ENCODE measurements around the gene FNDC10. TPM values are rescaled to one million over a fixed set of nuclear protein-coding genes. Genes with fewer than 3 reads are reported as not detected.

Gene FNDC10
- total RNA-seq, 1 donor from 2014 or later: 7.7 TPM

DNA sequence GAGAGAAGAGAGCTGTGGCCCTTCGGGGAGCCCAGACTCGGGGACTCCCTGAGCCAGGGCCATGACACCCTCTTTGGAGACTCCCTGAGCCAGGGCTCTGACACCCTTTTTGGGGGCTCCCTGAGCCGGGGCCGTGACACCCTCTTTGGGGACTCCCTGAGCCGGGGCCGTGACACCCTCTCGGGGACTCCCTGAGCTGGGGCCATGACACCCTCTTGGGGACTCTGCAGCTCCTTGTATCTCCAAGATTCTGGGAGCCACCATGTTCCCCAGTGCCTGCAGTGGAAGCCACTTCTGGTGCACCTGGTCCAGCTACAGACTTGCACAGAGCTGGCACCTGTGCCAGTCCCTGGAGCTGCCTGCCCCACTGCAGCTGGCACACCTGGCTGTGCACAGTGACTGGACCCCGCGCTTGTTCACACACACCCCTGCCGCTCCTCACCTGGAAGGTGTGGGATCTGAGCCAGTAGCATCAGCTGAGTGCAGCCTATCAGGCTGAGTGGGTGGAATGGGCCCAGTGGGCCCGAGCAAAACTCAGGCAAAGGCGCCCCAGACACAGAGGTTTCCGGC lies 21.5 kb downstream of the FNDC10 start:
- DNase-seq (no peak), ATAC-seq (no peak)
- no peak for TF ChIP-seq CTCF (IDR thresholded peaks at IDR 0.05)
- Histone ChIP-seq H3K9me3 (no peaks in the 10 kb centered on the region), H3K27me3 (ENCODE audit: low read depth) (no peaks in the 10 kb centered on the region), H3K36me3 (no peaks in the 10 kb centered on the region), H3K4me1 (peaks cover 11% of the 10 kb centered on the region), H3K27ac (no peak overlapping the region), H3K4me3 (no peak overlapping the region)
- intact Hi-C loops (cut with DNase I): no loop called here

- no peak for ATAC-seq
- DNase-seq: no peak
- Histone ChIP-seq H3K4me1 (peaks cover 20% of the 10 kb centered on the region), H3K27me3 (ENCODE audit: low read depth) (no peaks in the 10 kb centered on the region), H3K27ac (no peak overlapping the region), H3K9me3 (no peaks in the 10 kb centered on the region), H3K36me3 (no peaks in the 10 kb centered on the region), H3K4me3 (no peak overlapping the region)
- TF ChIP-seq CTCF (IDR thresholded peaks at IDR 0.05): no peak
- intact Hi-C loops (cut with DNase I): no loop called here
Measured at GRCh38 chr1:1577367-1578011, 22.4 kb downstream of the FNDC10 start.

GRCh38 chr1:1574721-1575537 lies 25.0 kb downstream of the FNDC10 start, which contains the start of gene SSU72:
TSS of gene SSU72 (minus strand) at chr1:1574863. CDS start at chr1:1574557, 306 bp downstream.
- H3K36me3 ChIP-seq: peaks cover 9% of the 10 kb centered on the region
- no peaks in the 10 kb centered on the region for H3K27me3 ChIP-seq (ENCODE audit: low read depth)
- peak; percentile 95 to 96 for ATAC-seq
- H3K9me3 ChIP-seq: no peaks in the 10 kb centered on the region
- peak; percentile 97 for DNase-seq
- H3K4me3 ChIP-seq: peak within 1 kb of the TSS; percentile 89
- no peak for TF ChIP-seq CTCF (IDR thresholded peaks at IDR 0.05)
- intact Hi-C loops (cut with DNase I): no loop called here
- peaks cover 34% of the 10 kb centered on the region for H3K4me1 ChIP-seq
- H3K27ac ChIP-seq: peak within 1 kb of the TSS; percentile 100

GRCh38 chr1:1573843-1574720 lies 25.9 kb downstream of the FNDC10 start:
- DNase-seq: peak; percentile 72
- peak overlapping the region; percentile 100 for H3K27ac ChIP-seq
- ATAC-seq: peak; percentile 81 to 82
- peaks cover 41% of the 10 kb centered on the region for H3K4me1 ChIP-seq
- H3K4me3 ChIP-seq: peak overlapping the region; percentile 89
- no peak for TF ChIP-seq CTCF (IDR thresholded peaks at IDR 0.05)
- intact Hi-C loops (cut with DNase I): no loop called here
- H3K9me3 ChIP-seq: no peaks in the 10 kb centered on the region
- peaks cover 9% of the 10 kb centered on the region for H3K36me3 ChIP-seq
- H3K27me3 ChIP-seq (ENCODE audit: low read depth): no peaks in the 10 kb centered on the region

DNA sequence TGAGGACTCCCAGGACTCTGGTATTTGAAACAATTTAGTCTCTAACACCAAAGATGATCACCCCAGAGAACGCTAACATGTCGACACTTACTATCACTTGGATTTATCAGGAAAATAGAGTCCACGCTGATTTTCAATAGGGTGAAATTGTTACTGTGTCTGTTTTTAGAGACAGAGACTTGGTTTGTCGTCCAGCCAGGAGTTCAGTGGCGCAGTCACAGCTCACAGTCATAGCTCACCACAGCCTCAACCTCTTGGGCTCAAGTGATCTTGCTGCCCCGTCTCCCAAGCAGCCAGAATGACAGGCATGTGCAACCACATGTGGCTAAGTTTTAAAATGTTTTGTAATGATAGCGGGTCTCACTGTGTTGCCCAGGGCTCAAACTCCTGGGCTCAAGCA lies 30.6 kb downstream of the FNDC10 start:
- Histone ChIP-seq H3K4me1 (peaks cover 57% of the 10 kb centered on the region), H3K27me3 (ENCODE audit: low read depth) (no peaks in the 10 kb centered on the region), H3K27ac (no peak overlapping the region), H3K9me3 (no peaks in the 10 kb centered on the region), H3K36me3 (peaks cover 27% of the 10 kb centered on the region), H3K4me3 (no peak overlapping the region)
- ATAC-seq (no peak), DNase-seq (no peak)
- no peak for TF ChIP-seq CTCF (IDR thresholded peaks at IDR 0.05)
- intact Hi-C loops (cut with DNase I): no loop called here
